GM21515 (cell line): ENCODE measurements around the gene POLR1A.

Source experiments
- ATAC-seq: cut with Tn5 transposase; IDR thresholded peaks from one replicate; pipeline ENCODE4 v1.9.1; 2021; ENCODE audit not compliant: unreplicated experiment

Gene POLR1A

DNA sequence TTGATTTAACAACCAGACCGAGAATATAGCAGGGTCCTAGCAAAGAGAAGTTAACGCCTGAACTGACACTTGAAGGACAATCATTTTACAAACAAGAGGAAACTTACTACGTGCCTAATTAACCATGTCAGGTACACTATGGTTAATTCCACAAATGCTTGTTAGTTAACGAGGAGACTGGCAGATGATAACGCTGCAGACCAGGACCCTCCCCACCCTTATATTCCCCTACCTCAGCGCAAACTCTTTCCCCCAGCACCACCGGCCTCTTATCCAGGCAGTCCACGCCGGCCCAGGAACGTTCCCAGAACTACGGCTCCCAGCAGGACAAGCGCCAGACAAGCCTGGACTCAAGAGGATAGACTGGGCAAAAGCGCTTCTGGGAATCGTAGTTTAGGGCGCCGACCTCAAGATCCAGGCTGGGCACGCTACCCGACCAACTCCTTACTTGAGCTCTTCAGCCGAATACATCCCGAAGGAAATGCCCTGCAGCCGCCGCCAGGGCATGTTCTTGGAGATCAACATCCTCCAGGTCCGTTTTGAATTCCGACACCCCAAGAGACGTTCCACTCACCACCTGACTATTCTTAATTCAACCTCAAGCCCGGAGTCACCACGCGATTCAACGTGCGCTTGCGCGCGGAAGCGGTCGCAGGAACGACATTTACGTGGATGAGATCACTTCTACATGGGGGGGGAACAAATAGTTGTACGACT, at the start of gene POLR1A:
POLR1A (minus strand) TSS at position 635 of the 717 bp plus-strand sequence; CDS start at position 525, 110 bp downstream.
- ATAC-seq: peak; percentile 60

DNA sequence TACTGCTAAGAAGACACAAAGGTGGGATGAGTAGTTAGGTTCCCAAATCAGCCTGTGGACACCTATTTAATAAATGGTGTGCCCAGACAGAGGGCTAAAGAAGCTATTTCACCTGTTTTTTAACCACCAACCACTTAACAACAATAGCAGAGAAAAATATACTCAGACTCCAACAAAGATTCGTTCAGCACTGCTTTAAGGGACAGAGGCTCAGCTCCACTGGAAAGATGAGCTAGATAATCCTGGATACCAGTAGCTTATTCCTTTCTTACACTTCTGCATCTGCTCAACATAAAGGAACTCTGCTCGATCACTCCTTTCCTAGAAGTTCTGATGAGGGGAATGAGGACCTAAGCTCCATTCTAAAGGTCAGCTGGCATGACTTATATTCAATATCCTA, 44.8 kb upstream of the POLR1A start:
- no peak for ATAC-seq

DNA sequence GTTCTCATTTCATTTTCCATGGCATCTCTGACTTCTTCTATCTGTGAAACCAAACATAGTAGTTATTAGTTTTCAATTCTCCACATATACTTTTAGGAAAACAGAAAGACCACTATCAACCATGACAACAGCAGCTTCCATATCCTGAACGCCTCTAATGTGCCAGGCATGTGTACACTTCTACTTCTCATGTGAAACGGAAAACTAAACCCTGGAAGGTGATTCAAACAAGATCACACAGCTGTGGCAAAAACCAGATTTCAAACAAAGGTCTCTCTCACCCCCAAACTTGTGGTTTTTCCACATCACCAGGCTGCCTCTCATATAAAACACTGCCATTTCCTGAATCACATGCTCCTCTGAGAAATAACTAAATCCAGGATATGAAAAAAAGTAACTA, 42.1 kb upstream of the POLR1A start:
- ATAC-seq: no peak

- no peak for ATAC-seq
These were observed 38.4 kb upstream of the POLR1A start for GRCh38 chr2:86143926-86144685.

DNA sequence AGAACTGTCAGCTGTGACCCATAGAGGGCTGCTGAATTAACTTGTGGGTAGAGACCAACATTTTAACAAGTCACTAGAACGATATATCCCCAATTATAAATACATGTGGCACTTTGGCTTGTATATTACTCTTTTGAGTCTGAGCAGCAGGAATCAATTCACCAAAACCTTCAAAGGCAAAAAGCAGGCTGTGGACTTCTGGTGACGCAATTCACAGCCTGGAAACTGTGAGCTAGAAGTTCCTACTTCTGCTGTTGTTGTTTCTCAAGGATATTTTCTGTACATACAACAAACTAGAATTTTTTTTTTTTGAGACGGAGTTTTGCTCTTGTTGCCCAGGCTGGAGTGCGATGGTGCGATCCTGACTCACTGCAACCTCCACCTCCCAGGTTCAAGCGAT, 37.6 kb upstream of the POLR1A start:
- no peak for ATAC-seq

DNA sequence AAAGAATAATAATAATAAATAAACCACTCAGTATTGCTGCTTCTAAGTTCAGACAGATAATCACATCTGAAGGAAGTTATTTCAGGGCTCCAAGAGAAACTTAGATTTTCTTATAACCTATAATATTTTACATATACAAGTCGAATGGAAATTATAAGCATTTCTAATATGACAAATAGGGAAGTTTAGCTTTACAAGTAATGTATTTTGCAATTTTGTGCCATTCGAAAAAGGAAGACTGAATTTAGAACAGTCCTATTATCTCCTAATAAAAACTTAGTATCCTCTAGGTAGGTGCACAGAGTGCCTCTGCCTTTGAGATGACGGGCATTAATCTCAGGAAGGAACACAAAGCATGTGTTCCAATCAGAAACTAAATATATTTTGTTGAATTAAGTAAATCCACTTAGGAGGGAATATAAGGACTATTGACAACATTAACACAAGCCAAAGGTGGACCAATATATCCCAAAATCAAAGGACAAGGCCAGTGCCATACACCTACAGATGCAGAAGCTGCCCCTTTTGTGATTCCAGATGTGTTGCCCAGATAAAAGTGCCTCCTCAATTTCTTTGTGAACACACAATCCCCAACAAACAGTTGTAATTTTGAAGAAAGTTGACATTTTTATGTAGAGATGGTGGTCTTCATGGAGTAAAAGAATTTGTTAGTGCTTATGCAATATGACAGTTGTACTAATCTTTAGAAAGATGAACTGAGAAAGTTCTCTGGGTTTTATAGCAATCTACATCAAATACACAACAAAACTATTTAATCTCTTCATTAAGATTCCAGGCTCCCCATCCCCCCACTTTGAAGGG, 37.0 kb upstream of the POLR1A start:
- ATAC-seq: no peak

GRCh38 chr2:86140969-86141392, 35.3 kb upstream of the POLR1A start:
- ATAC-seq: no peak

DNA sequence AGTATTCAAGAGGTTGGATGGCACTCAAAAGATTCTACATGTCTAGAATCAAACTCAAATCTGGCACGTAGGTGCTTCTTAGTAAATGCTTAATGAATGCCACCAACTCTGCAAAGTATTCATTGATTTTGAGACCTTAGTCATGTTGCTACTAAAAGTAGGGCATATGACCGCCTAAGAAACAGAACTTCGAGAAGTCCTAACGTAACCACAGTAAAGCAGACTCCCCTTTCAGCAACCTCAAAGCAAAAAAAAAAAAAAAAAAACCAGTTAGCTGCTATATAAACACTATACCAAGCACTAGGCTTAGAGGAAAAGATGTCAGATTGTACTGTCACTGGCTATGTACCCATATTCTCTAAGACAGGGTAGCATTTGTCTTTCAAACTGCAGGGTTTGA, 34.3 kb upstream of the POLR1A start:
- no peak for ATAC-seq

GRCh38 chr2:86138736-86139625, 33.3 kb upstream of the POLR1A start:
- no peak for ATAC-seq

DNA sequence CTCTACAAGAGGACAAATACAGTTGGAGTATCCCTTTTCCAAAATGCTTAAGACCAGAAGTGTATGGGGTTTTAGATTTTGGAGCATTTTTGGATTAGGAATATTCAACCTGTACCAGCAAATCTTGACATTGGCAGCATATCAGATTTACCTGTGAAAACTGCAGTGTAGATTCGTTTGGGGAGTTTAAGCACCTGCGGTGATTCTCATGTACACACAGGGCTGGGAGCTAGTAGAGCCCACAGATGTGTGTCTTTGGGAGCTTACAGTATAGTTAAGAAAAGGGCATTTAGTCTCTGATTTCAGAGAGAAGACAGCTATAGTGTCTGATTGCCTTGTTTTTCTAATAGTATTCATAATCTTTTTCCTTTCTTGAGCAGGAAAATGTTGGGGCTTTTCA, 30.5 kb upstream of the POLR1A start:
- ATAC-seq: no peak

- no peak for ATAC-seq
These were observed 30.0 kb upstream of the POLR1A start for GRCh38 chr2:86135653-86136052.

GRCh38 chr2:86134709-86135108, 29.0 kb upstream of the POLR1A start:
- ATAC-seq: no peak

DNA sequence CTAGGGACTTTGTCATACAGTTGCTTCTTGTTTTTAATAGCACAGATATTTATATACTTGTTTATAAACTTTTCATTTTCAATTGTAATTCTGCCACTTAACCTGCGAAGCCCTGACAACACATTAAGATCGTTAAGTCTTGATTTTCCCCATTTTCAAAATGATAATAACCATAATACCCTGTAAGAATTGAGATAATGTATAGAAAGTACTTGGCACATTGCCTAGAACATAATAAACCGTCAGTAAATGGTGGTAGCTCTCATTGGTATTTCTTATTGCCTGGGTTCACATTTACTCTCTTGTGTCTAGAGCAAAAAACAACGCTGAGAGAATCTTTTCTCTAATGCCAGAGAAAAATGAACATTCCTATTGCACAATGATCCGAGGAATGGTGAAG, 19.0 kb upstream of the POLR1A start:
- ATAC-seq: no peak

GRCh38 chr2:86123328-86123925, 17.7 kb upstream of the POLR1A start:
- no peak for ATAC-seq

DNA sequence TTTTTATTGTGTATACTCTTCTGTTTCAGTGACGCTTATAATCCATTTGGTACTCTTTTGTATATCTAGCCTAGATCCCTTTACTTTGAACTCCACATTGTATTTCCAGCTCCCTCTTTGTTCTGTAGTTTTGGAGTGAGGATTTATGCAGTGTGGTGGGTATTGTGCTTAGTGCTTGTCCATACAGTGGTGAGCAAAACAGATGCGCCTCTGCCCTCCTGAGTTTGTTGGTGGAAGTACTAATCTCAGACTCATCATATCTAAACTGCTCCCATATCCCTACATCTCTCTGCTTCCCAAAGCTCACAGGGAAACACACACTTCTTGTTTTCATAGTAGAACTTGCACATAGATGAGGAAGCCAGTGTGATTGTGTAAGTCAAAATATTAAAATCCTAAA, 12.4 kb upstream of the POLR1A start:
- ATAC-seq: no peak

GRCh38 chr2:86107031-86107430, 1.3 kb upstream of the POLR1A start:
- no peak for ATAC-seq

GRCh38 chr2:86105969-86106945, 571 bp upstream of the POLR1A start, which contains the start of gene PTCD3:
TSS of gene PTCD3 (plus strand) at chr2:86106235. CDS start at chr2:86106248, 13 bp downstream.
- peak; percentile 84 for ATAC-seq

- ATAC-seq: no peak
These were observed 3.5 kb downstream of the POLR1A start for GRCh38 chr2:86102157-86102556.

GRCh38 chr2:86097913-86098312, 7.8 kb downstream of the POLR1A start:
- no peak for ATAC-seq
